Measurements from ENCODE around the gene SLU7.

Gene SLU7

DNA sequence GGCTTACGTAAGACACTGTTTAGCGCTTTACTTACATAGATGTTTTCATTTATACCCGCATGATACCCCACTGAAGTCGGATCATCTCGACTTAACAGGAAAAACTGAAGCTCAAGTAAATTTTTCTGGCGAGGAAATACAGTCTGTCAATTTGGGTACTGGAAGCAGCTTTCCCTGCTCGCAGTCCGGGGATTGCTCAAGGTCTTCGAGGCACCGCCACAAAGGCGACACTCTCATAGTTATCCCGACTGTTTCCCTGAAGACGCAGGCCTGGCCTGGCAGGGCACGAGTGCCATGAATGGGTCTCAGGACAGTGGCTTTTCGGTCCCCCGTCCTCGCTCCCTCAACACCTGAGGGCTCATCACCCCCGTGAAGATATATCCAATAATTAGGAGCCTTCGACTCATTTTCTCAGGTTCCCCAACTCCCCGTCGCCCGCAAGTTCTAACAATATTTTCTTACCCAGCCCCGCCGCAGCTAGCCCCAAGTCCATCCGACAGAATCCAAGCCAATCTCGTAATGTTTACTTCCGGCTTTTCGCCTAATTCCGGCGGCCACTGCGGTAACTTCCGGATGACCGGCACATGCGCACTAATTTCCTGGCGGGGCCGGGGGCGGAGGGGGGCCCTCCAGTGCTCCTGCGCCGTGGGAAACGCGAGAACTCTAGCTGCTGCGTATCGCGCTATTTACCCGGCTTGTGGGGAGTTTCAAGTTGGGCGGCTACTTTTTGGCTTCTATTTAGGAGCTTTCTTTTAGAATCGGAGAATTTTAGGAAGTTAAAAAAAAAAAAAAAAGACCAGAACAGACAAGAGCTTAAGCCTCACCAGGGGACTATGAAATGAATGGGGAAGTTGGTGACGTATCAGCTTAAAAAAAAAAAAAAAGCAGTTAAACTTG lies at the start of gene SLU7:
Gene SLU7 (minus strand): TSS at position 521 of the 897 bp plus-strand sequence. CDS start 3,787 bp downstream, outside the sequence.
- peak; percentile 91 for DNase-seq

DNA sequence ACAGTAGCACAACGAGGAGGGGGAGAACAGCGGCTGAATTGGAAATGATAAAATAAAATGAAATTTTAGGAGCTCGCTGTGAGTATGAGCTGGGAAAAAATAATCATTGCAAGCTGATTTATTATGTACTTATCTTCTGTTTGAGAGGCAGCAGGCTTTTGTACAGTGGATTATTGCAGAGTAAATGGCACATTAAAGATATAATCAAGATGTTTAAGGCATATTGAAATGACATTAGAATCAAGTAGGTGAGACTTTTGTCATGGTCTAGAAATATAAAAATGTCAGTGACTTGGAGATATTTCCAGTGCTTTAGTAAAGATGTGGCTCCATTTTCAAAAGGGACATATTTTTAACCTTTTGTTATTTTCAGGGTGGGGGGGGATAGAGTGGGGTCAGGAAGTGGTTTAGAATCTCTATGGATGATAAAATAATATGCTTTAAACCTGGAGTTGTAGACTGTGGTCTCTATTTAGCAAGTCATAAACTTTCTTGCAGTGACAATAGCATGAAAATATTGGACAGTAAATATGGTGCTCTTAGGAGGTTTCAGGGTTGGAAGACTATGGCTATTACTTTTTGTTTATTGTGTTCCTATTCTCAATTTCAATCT lies 49.6 kb upstream of the SLU7 start:
- no peak for DNase-seq

DNA sequence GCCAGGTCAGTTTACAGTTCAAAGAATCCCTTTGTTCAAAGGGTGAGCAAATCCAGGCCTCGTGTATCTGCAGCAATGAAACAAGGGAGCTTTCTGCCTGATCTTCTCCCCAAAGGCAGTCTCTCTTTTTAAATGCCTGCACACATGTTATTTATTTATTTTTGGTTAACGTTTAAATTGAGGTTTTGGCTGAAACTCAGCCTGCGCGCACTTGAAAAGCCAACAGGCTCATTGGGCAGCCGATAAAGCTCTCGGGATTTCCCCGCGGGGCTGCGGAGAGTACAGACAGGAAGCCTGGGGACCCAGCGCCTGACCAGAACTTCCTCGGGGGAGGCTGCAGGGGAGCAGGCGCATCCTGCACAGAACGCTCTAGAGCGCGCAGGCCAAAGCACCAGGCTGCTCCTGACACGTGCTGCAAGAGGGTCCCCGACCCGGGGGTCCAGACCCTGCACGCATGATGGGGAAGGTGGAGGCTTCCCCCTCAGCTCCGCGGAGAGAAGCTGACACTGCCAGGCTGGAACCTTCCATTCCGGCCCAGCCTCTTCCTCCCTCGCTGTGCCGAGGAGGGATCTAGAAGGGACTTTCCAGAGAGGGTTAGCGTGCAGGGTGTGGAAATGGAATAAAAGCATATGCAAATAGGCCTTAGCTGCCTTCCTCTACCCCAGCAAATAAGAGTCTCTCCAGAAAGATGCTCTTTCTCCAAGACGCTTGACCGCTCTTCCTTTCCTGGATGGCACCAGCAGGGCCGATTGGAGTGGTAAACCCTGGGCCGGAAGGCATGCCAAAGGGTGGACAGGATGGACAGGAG lies 48.9 kb upstream of the SLU7 start:
- DNase-seq, result peak; percentile 79

GRCh38 chr5:160466889-160467554 lies 48.1 kb upstream of the SLU7 start:
- no peak for DNase-seq

DNA sequence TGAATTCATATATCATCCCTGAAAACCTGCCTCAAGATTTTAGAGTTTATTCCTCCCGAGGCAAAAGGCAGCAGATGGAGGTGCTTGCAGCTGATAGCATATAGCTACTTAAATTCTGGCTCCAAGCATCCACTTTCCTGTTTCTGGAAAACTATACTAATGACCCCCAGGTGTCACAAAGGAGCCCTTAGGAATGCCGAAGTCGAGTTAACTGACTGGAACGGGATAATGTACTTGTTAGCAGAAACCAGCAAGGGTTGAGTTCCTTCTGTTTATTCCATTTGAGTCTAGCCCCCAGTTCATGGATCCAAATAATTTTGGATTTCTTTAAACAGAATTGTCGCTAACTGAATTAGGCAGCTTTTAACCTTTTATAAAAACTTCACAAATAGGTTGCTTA lies 47.2 kb upstream of the SLU7 start:
- DNase-seq, result no peak

DNA sequence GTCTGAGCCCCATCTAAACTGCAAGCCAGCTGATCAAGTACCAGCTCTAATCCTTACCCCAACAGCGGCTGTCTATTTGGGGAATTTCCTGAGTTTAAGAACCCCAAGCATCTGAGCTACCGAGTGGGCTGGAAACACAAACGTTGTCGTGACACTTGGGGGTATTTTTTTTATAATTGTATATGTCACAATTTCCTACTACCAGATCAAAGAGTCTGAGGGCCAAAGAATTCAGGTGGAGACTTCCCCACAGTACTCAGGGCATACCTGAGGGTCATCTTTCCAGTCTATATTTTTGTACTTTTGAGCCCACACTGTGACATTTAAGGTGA lies 45.6 kb upstream of the SLU7 start:
- DNase-seq, result no peak

GRCh38 chr5:160463740-160464465 lies 45.0 kb upstream of the SLU7 start:
- DNase-seq, result no peak

GRCh38 chr5:160463227-160463626 lies 44.3 kb upstream of the SLU7 start:
- DNase-seq, result no peak

- DNase-seq, result no peak
These were observed 43.3 kb upstream of the SLU7 start for GRCh38 chr5:160462167-160462566.

DNA sequence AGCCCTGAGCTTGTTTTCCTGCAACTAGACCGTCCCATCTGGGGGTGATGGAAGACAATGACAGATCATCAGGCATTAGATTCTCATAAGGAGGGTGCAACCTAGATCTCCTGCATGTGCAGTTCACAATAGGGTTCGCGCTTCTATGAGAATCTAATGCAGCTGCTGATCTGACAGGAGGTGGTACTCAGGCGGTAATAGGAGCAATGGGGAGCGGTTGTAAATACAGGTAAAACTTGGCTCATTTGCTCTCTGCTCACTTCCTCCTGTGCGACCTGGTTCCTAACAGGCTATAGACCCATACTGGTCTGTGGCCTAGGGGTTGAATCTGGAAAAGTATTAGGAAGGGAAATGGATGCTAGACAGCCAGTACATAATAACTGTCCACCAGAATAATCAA lies 42.5 kb upstream of the SLU7 start:
- no peak for DNase-seq

GRCh38 chr5:160460377-160461049 lies 41.6 kb upstream of the SLU7 start:
- DNase-seq, result no peak

GRCh38 chr5:160458806-160459800 lies 40.2 kb upstream of the SLU7 start:
- no peak for DNase-seq

DNA sequence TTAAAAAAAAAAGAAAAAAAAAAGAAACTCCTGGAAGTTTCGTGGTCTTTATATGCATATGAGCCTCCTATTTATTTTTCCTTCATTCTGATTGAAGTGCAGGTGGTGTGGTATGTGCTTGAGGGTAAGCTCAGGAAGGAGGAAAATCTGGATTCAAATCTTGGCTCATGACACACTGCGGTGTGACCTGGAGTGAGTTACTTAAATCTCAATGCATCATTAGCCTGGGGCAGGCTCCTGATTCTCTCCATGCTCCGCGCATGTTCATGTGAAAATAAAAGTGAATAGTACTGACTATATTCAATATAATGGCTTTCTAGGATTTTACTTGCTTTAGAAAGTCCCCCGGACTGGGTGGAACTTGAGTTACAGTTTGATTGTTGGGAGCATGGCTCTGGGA lies 38.4 kb upstream of the SLU7 start:
- no peak for DNase-seq

GRCh38 chr5:160456480-160457177 lies 37.7 kb upstream of the SLU7 start:
- DNase-seq, result no peak

GRCh38 chr5:160455600-160455999 lies 36.7 kb upstream of the SLU7 start:
- DNase-seq, result no peak

- no peak for DNase-seq
These were observed 34.9 kb upstream of the SLU7 start for GRCh38 chr5:160453751-160454150.

GRCh38 chr5:160452795-160453194 lies 33.9 kb upstream of the SLU7 start:
- no peak for DNase-seq

- DNase-seq, result no peak
These were observed 33.2 kb upstream of the SLU7 start for GRCh38 chr5:160452036-160452435.

DNA sequence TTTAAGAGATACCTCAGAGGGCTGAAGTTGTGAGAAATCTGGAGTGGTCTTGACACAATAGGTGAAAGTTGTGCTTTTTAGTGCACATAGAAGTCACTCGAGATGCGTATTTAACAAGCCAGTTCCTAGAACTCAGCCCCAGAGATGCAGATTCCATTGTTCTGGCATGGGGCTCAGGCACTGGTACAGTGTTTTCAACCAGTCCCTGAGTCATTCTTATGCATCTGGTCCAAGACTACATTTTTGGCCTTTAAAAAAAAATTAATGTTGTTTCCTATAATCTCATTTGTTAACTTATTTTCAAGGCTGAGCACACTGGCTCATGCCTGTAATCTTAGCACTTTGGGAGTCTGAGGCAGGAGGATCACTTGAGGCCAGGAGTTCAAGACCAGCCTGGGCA lies 32.4 kb upstream of the SLU7 start:
- DNase-seq, result no peak

Data from stimulated activated naive CD4-positive, alpha-beta T cell treated with Interleukin-2 at 50 U/mL for 16 hours (primary cell).